ENCODE data around the gene RAD51B.

RAD51B gene

DNA sequence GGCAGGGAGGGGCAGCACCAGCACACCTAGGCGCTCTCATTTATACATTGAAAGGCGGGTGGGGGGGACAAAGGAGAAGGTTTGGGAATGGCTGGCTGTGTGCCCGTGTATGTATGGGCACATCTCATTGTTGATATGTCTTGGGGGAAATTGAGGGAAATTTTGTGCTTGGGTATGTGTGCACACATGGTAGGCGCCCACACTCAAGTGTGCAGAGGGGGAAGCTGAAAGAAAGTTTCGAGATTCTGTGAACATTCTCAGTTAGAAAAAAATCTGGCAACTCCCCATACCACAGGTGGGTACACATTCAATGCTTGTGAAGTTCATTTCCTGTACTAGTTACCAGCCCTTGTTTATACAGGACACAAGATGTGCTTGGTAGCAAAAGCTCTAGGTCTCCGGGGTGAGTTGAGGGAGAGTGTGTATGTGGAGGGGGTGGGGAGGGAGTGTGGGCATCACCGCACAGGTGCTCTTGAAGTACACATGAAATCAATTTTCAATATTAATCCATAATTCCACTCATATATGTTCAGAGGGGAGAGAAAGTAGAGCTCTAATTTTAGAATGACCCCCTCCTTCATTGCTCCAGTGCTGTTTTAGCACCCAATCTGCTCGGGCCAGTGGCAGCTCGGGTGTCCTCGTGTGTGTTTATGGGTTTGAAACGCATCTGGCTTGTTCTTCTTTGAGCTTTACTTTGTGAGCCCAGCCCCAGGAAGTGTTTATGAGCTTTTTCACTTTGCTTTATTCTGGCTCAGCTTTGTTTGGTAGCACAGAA is 687.3 kb downstream of the RAD51B start:
- DNase-seq, result no peak

- no peak for DNase-seq
Observed at GRCh38 chr14:68507544-68508081, 688.0 kb downstream of the RAD51B start.

GRCh38 chr14:68508581-68508980 is 689.0 kb downstream of the RAD51B start:
- no peak for DNase-seq

- DNase-seq, result no peak
Observed at GRCh38 chr14:68509188-68509983, 689.8 kb downstream of the RAD51B start.

GRCh38 chr14:68510201-68511128 is 690.9 kb downstream of the RAD51B start:
- no peak for DNase-seq

DNA sequence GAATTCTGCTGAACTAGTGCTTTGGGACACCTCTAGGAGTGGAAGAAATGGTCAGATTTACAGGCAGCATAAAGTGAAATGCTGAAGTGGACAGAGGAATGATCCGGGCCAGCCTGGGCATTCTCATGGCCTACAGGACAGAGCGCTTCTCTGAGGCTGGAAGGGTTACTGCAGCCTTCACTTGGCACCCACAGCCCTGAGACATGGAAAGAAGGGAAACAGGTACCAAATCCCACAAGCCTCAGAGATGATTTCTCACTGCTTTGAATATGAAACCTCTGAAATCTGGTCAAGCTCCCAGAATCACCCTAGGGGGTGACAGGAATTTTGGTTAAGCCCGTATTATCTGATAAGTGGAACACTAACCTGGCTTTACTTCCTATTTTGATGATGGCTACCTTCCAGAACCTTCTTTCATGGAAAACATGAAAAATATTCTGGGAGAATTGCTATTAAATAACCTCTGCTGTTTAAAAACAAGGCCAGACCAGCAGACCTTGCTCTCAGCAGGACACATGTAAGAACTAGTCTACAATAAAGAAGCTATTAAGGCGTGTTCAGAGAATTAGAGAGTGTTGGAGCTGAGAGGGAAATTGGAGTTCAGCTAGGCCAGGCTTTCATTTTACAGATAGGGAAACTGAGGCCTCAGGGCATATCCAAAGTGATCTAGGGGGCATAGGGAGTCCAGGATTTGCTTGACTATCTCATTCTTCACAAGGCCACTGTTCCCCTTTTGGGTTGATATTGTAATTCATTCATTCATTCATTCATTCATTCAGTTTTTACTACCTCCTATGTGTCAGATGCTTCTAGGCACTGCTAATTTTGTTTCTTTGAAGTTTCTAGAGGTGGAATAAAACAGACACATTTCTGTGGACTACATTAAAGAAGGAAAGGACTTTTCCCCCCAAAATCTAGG is 691.8 kb downstream of the RAD51B start:
- DNase-seq, result no peak

DNA sequence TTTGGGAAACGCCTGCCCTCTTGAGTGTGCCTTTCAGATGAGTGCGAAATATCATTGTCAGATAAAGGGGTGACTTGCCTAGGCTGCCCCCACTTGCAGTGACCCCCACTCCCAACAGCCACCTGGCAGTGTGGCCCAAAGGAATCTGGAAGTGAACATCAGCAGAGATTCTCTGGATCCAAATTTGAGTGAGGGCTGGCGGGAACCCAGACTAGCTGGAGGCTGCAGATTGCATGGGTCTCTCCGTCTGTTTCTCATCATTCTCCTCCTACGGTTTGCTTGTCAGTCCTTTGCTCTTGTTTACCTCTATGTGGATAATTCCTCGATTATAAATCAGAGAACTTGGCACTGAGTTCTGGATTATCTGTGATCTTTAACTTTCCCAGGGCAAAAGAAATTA is 692.5 kb downstream of the RAD51B start:
- DNase-seq, result no peak

DNA sequence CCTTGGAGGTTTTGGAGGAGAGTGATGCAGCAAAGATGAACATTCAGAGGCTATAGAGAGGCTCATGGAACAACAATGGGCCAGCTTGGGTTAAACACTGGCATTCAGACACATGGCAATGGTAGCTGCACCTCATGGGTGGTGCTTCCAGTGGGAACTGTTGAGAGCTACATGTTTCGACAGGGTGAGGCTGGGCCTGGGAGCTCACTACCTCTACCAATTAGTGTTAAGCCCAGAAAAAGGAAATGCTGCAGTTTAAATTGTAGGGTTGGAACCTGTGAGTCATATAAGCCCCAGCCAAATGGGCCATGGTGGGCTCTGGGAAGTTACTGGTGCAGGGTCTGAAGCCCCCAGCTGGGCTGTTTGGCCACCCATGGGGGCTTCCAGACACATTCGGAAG is 693.6 kb downstream of the RAD51B start:
- no peak for DNase-seq

DNA sequence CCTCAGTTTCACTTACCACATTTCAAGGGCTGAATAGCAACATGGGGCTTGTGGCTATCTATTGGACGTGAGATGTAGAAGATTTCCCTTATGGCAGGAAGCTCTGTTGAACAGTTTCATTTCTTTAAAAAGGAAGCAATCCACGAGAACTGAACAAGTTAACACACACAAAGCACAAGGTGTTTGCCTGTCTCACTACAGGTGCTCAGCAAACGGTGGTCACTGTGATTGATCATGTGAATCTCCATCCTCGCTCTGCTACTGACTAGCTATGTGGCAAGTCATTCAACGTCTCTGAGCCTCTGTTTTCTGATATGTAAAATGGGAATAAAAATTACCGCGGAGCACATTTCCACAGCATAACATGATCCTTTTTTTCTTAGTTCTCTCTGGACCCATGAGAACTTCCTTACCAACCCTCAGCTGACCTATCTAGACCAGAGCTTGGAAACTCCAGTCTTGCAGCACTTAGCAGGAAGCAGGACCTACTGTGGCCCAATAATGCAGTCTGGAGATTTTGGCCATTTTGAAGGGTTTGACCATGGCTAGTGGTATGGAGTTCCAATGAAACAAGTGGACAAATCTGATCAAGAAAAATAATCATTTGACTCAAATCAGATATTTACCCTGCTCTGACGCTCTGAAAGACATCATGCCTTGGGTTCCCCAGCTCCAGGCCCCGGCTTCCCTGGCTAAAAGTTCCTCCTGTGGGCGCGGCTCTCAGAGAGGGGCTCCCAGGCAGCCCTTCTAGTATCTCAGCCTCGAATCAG is 694.4 kb downstream of the RAD51B start:
- no peak for DNase-seq

DNA sequence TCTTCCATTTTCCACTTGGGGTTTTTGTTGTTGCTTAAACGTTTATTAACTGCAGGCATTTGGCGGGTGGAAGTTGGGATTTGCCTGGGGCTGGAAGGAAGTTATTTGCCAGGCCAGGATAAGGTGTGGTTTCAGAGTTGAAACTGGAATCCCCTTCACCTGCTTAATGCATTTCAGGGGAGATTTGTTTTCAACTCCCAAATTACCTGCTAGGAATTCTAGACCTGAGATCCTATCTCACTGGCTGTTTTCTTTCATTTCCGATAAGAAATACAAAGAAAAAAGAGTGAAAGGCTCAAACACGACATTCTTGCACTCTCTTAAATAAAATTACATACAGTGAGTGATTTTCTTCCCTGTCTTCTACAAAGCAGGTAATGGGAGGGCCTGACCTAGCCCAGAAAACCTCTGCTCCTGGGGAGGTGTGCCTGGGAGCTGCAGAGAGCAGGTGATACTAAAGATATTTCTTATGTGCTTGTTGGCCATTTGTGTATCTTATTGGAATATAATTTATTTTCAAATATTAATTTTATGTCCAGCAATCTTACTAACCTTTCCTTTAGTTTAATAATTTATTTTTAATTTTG is 695.1 kb downstream of the RAD51B start:
- DNase-seq, result no peak

- no peak for DNase-seq
Observed at GRCh38 chr14:68516342-68516741, 696.8 kb downstream of the RAD51B start.

DNA sequence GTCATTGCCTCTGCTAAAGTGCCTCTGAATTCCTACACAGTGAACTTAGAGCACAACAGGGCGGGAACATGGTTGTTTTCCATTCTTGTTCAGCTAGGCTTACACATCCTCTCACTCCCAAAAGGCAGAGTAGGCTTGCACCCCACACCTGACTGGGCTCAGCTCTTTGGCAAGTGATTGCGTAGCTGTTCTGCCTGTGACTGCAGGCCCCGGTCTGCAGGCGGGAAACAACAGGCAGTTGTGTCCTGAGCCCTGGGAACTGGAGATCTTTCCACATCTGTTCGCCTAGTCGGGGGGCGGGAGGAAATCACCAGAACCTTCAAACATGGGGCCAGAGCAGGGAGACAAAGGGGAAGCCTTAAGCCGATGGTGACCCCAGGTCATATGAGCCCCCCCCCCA is 698.6 kb downstream of the RAD51B start:
- no peak for DNase-seq

DNA sequence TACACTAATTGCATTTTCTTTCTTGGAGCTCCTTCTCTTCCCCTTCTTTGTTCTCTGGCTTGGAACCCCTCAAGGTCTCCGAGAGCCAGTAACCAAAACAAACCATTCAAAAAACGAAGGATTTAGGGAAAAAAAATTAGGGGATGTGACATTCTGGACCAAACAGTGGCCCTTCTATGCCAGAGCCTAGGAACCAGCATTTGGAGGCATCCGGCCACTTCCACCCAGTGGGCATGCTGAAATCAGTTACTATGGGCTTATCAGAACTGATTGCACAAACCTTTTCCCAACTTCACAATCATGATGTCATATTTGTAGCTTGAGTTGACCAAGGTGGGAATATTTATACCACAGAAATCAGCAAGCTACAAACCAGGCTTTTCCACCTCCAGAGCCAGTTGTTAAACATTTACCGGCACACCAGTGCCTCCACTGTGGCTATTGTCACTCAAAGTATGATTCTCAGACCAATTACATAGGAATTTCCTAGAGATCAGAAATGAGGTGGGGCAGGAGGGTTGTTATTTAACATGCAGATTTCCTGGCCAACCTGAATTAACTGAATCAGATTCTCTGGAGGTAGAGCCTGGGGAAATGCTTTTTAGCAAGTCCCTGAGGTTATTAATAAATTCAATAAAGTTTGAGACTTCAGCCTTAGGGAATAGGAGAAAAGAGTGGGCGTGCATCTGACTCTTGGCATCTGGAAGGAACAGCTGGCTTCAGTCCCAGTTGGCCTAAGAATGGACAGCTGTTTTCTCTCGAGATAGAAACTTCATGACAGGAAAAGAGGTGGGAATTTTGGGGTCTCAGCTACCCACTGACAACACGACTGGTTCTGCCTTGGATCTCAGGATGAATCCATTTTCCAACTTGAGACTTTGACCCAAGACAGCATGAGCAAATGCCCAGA is 699.4 kb downstream of the RAD51B start:
- DNase-seq, result no peak

- no peak for DNase-seq
Observed at GRCh38 chr14:68519671-68520187, 700.1 kb downstream of the RAD51B start.

GRCh38 chr14:68520637-68521556 is 701.3 kb downstream of the RAD51B start:
- no peak for DNase-seq

DNA sequence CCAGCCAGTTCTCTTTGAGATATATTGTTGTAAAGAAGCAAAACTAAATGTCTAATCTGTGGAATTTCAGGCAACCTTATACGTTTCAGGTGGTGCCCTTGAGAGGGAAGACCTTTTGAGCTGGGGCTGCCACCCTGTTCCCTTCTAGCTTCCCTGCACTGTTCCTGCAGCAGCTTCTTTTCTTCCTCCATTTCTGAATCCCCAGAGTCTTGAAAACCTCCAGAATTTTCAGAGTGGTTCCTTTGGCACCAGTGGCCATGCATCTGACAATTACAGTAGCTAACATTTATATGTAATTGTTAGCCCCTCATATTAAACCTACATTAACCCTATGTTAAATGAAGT is 702.0 kb downstream of the RAD51B start:
- DNase-seq, result no peak

DNA sequence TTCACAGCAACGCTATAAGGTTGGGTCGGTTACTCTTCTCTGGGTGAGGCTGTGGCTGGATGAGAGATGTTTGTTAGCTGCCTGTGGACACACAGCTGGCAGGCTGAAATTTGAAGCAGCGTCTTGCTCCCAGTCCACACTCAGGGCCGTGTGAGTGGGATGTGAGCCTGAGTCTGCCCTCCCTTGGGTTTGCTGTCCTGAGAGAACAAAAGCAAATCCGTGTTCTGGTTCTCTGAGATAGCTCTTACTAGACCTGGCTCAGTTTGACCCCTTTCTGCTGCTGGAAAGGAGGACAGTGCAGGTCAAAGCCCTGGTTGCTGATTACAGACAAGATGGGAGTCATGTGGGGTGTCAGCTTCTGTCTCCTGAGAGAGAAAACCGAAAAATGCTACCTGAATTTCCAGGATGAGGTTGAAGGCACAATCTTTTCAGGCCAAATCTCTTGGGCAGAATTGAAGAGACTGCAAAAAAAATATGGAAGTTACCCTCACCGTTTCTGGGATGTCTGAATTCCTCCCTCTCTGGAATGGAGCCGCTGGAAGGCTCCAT is 702.5 kb downstream of the RAD51B start:
- no peak for DNase-seq

All from midbrain (tissue), 1 donor.